Activated T-cell treated with anti-CD3 and anti-CD28 coated beads for 4 hours (primary cell): ENCODE data around the gene USP19.

Source experiments
- DNase-seq: peaks from one replicate; pipeline ENCODE4 v3.0.0-alpha.2; 2020

USP19 gene

DNA sequence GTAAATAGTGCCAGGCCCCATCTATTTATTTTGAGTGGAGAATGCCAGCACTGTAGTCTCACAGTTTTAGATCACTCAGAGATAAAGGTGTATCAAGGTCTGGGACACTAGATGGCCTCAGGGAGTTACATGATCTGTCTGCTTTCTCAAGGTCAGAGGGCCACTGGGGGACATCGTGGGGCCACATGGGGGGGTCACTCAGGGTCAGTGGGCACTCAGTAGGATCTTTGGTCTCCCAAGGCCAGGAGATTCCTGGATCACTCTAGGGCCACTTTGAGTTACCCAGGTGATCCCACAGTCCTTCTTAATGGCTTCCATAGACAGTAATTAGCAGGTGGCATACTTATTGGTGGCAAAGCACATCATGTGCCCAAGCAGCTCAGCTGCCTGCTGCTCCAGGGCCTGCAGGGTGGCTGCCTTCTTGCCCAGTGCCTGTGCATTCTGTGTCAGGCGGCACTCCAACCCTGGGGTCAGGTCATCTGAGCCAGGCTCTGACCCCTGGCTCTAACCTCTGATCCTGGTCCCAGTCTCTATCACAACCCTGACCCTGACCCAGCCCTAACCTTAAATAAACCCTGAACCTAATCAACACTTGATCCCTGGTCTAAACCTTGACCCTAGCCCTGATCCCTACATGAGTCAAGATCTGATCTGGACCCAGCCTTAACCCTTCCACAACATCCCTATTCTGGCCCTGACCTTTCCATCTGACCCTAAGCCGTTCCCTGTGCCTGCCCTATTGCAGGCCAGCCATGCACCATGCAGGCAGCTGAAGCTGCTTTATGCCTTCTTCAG, 14.0 kb upstream of the USP19 start:
- DNase-seq: no peak

DNA sequence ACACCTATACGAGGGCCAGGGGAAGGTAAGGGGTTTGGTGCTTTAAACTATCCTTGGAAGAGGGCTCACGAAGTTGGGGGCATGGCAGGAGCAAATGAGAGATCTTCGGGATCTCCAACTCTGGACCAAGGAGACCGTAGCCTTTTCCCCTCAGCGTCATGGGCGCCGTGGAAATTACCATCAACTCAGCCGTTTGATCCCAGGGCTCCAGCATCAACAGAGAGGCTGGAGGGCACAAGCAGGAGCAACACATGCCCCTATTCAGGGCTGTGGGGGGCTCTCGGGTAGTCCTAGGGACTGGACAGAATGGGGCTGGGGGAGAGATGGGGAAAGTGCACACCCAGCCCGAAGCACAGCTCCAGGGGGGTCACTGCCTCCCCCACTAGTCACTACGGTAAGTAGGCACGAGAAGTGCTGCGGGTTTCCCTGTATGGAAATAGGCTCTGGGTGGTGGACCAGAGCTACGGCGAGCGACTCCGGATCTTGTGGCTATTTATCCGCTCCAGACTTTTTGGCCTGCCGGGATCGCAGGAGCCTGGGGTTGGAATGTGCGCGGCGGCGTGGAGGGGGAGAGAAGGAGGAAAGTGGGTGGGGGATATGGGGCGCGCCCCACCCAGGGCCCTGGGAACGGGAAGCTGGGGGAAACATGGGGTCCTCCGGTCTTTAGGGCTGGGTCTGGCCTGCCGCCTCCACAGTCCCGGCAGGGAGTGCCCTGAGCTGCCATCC, 12.8 kb upstream of the USP19 start:
- no peak for DNase-seq

DNA sequence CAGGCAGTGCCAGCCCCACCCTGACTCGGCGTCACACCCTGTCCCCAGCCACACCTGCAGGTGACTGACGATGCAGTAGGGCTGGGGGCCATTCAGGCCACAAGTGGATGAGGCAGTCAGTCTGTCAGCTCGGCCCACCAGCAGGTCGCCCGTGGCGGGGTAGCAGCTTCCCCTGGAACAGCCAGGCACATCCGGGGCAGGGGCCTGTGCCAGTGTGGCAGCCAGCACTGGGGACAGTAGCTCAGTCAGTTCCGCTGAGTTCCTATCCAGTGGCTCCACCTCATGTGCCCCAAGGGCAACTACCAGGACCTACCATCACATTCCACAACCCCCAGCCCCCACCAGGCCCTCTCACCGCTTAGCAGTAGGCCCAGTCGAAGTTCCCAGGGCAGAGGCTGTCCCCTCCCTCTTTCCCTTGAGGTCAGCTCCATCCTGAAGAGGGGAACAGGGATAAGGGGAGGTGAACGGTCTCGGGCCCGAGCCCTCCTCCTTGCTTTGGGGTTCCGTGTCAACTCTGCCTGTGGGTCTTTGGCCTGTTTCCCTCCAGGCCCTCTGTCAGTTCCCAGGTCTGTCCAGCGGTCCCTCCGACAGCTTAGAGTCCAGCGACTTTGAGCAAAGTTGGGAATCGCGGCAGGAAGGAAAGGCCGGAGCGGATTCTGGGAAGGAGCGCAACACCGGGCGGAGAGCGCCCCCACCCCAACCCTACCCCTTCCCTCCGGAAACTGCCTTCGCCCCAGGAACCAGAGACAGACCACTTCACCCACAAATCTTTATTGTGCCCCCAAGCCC, 12.0 kb upstream of the USP19 start, which contains the start of gene LAMB2:
LAMB2 (minus strand) TSS at position 614 of the 789 bp plus-strand sequence; CDS start at position 431, 183 bp downstream.
- DNase-seq: no peak

DNA sequence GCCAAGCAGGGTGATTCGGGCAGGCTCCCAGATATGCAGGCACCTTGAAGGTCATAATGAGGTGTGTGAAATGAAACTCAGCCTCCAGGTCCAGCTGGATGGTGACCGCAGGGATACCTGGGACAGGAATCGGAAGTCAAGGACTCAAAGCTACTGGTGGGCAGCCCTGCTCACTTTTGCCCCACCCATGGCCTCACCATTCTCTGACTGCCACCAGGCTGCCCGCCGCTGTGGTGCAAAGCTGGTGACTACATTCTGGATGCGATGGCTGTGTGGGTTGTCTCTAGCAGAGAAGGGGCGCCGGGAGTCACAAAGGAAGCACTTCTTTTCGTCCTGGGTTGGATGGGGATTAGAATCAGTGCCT, 11.4 kb upstream of the USP19 start:
- no peak for DNase-seq

DNA sequence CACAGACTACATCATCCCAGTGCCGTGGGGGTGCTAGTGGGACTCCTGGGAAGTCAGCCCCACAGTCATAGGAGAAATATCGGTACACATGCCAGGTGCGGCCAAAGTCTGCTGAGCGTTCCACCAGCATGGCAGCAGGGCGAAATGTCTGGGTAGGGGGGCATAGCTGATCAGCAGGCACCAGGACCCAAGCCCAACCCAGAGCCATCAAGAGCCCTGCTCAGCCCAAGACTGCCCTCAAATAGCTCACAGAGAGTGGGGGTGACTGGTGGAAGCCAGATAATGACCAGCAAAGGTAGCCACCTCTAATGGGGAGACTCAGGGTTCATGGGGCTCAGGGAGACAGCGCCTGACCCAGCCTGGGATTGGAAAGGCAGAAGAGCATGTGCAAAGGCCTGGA, 11.0 kb upstream of the USP19 start:
- no peak for DNase-seq

DNA sequence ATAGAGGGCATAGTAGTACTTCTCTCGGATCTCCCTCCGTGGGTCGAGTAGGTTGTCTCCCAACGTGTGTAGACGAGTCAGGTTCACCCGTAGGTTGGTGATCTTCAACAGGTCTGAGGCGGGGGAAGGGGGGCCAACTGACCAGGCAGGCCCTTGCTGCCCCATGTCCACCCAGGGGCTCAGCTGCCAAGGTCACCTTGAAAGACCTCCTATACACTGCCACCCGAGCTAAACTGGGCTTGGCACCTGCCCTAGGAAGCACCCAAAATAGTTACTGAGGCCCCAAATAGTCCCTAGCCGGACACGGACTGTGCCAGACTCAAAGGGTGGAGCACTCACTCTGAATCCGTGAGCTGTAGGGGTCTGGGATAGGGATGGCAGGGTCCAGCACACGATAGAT, 10.4 kb upstream of the USP19 start:
- DNase-seq: no peak

DNA sequence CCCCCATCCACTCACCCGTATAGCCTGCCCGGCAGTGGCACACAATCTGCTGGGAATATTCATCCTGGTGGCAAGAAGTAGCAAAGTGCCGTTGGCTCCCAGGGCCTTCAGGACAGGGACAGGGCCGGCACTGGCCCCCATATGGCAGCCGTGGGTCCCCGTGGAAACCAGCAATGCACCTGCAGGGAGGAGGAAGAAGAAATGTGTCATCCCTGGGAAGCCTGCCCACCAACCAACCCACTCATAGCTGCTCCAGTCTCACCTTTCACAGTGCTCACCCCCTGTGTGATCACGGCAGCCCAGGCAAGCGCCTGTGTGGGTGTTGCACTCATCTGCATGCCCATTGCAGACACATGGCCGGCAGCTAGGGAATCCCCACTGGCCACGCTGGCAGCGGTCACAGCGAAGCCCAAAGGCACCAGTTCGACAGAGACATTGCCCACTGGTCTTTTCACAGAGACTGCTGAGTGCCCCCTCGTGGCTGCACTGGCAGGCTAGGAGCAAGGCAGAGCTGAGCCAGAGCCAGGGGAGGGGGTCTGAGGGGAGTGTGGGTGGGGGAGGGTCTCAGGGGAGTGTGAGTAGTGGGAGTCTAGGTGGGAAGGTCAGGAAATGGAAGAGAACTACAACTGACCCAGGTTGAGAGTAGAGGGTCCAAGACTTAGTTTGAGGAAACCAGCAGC, 4.5 kb upstream of the USP19 start:
- no peak for DNase-seq

DNA sequence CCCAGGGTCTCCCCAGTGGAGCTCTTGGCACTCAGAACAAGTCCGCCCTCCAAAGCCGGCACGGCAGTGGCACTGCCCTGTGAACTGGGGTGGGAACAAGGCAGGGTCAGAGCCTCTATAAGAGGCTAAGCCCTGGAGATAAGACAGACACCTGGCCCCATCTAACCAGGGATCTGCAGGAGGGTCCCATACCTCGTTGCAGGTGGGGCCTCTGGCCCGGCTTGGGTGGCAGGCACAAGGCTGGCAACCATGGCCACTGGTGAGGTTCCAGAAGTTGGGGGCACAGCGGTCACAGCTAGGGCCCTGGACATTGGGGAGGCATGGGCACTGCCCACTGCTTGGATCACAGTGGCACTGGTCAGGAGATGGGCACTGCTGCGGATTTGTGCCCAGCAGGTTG, 3.6 kb upstream of the USP19 start:
- DNase-seq: no peak

DNA sequence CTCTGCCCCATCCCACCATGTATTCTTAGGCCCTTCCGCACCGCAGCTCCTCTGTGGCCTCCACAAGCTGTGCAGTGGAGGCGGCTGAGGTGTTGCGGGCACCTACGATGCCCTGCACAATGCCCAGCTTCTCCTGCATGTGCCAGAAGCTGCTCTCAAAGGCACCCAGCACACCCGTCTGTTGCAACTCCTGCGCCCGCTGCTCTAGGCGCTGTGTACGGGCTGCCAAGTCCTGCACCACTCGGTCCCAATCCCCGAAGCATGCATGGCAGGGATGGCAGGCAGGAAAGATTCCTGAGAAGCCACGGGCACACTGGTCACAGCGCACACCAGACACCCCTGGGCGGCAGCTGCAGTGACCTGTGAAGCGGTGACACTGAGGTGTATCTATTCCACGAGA, 3.1 kb upstream of the USP19 start:
- DNase-seq: no peak

DNA sequence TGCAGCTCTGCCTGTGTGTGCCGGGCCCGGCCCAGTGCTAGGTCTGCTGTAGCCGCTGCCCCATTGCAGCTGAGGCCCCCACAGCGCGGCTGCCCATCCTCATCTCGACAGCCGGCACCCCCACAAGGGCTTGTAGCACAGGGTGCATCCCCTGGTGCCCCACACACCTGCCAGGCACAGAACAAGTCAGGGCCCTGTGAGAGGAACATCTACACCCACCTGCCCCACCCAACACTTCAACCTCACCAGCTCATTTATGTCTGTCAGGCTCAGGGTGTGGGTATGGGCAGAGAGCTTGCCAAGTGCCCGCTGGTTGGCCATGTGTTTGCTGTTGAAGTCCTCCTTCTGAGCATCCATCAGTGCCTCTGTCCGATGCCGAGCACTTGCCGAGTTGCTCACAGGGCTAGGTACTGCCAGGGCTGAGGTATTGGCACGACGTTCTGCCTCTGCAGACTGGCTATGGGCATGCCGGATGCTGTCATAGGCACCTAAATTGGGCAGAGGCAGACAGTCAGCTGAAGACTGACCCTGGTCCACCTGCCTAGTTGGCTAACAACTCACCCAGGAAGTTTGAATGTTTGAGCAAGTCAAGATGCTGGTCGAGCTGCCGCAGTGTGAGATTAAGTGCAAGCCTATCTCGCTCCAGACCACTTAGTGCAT, 2.4 kb upstream of the USP19 start:
- DNase-seq: no peak

DNA sequence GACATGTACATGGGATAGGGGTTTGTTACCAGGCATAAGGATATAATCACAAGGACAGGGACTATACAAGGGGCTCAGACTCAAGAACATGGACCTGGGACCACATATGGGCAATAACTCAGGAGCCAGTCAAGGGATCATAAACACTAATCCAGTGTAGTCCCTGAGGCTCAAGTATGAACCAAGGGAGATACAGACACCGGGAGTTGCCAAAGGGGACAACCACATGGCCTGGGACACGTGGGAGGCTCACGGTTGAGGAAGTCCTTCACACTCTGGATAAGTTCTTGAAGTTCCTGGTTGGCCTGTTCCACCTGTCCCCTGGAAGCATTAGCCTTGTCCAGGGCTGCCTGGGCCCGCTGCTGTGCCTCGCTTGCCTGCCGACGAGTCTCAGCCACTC, 1.8 kb upstream of the USP19 start:
- DNase-seq: no peak

DNA sequence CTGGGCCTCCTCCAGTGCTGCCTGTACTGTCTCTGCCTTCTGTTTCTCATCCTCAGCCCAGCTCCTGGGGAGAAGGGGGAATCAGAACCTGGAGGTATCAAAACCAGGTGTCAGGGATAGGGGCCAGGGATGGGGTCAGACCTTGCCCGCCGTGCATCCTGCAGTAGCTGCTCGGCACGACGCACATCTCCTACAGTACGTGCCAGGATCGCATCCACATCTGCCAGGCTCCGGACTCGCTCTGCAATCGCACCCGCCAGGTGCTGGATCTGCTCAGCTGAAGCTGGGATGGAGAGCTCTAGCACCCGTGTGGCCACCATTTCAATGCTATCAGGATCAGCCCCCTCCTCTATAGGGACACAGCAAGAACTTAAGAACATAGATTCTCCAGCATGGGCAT, 1.4 kb upstream of the USP19 start:
- no peak for DNase-seq

DNA sequence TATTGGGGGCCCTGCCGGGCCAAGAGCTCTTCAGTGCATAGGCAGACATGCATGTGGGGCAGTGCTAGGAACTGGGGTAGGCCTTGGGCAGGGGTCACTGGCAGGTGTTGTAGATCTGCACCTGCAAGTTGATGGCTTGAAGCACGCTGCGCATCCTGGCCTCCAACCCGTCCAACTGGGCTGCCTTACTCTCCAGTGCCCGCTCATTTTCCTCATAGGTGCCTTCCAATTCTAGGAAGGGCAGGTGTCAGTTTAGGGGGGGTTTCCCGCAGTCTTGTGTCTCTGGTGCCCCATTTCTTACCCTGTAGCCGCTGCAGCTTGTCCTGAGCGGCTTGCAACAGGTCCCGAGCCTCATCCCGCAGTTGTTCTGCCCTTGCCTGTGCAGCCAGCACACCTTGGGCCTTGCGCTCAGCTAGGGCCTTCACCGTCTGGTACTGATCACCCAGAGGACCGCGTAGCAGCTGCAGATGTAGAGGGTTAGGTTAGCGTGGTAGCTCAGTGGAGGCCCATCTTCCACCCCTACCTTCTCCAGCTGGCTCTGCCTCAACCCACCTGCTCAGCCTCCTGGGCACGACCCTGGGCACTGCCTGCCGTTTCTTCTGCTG, 611 bp upstream of the USP19 start:
- DNase-seq: no peak

DNA sequence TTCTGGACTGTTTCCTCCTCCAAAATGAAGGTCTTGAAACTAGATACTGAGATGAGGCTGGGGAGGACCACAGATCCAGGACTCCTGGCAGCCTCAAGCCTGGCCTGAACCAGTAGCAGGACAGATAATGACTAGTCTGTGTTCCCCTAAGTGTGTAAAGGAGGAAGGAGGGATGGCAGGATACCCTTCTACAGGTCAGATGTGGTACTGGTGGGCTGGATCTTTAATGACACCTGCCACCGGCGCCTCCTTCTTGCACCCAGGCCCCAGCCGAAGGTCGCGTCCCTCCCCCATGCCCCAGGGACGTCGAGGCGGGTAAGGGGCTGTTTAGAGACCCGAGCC, 556 bp downstream of the USP19 start:
- no peak for DNase-seq

DNA sequence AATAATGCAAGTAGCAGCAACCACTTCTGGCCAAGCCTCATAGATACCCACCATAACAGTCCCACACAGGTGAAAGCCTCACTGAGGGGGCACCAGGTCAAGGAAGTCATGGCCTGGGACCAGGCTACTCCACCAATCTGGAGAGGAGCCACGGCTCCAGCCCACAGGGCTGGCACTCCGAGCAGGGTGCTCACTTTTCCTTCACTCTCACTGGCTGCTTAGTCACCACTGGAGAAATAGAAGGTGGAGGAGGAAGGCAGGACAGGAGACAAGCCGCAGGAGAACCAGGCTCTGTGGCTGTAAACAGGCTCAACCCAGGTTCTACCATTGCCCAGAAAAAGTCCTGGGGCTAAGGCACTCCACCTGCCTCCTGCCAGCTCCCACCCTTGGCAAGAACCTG, 1.2 kb downstream of the USP19 start:
- no peak for DNase-seq

DNA sequence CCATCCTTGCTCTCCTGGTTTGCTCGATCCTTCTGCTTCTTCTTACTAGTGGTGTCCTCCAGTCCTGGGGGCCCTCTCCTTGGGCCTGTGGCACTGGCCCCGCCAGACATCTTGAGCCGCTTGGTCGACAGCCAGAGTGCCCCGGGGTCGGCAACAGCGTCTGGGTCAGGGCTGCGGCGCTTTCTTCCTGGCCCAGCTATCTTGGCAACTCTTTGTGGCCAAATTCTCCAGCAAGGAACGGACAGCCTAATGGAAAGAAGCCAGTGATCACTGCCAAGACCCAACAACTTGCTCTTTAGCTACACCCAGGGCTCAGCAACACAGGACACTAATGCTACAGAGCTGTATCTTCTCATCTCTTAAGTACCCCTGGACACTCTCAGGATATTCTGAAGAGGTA, 1.6 kb downstream of the USP19 start:
- no peak for DNase-seq

DNA sequence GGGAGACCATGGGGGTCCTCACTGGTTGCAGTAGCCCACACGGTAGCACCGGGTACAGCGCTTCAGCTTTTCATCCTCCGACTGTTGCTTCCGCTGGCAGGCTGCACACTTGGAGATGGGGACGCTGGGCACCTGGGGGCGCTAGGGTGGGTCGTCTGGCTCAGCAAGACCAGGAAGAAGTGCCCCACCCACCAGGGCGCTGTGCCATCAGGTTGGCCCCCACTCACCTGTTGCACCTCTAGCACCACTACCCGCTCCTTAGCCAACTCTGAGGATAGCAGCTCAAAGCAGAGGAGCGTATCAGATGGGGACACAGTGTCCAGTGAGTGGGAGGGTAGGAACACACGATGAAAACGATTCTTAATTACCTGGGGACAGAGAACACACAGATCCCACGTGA, 8.4 kb downstream of the USP19 start:
- no peak for DNase-seq

DNA sequence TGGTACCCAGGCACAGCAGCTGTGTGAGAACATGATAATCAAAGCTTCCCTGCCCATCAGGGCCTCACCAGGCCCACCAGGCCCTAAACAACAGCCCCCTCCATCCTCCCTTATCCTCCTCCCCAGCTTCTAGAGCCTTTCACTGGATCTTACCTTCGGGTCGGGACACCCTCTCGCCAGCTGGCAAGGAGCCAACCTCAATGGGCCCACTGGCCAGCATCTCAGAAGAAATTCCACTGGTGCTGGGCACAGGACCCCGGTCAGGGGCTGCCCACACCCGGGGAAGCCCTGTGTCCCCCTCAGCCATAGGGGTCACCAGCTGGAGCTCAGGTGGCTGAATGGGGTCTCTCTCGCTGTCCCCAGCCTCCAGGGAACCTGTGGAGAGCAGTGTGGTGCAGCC, 9.3 kb downstream of the USP19 start:
- DNase-seq: no peak

DNA sequence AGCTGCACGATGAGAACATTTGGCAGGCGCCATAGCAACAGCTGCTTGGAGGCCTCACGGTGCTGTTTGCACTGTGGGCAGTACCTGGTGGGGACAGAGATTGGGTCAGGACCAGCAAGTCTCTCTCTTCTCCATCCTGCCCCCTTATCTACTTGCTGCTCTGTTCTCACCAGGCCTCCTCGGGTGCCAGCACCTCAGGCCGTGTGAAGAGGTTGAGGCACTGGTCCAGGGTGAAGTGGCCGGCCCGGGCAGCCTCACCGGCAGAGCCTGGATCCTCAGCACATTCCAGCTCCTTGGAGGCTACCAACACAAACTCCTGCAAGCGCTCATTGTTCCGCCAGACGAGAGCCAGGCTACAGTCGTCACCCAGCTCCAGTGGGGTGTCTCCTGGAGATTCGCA, 9.8 kb downstream of the USP19 start:
- no peak for DNase-seq

DNA sequence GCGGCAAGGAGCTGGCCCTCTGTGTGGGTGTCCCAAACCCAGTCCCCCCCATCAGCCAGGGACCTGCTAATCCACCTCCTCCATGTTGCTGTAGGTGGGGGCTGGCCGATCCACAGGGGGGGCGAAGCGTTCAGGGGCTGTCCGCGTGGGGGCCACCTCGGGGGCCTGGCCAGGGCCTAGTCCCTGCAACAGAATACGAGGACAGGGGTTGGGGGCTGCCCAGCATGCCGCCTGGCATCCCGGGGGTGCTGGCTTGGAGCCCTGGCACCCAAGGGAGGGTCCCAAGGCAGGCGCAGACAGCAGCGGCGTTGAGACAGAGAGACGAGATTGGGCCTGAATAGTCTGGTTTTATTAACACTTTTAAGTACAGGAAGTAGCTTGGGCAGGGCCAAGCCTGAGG, 12.3 kb downstream of the USP19 start:
- no peak for DNase-seq

DNA sequence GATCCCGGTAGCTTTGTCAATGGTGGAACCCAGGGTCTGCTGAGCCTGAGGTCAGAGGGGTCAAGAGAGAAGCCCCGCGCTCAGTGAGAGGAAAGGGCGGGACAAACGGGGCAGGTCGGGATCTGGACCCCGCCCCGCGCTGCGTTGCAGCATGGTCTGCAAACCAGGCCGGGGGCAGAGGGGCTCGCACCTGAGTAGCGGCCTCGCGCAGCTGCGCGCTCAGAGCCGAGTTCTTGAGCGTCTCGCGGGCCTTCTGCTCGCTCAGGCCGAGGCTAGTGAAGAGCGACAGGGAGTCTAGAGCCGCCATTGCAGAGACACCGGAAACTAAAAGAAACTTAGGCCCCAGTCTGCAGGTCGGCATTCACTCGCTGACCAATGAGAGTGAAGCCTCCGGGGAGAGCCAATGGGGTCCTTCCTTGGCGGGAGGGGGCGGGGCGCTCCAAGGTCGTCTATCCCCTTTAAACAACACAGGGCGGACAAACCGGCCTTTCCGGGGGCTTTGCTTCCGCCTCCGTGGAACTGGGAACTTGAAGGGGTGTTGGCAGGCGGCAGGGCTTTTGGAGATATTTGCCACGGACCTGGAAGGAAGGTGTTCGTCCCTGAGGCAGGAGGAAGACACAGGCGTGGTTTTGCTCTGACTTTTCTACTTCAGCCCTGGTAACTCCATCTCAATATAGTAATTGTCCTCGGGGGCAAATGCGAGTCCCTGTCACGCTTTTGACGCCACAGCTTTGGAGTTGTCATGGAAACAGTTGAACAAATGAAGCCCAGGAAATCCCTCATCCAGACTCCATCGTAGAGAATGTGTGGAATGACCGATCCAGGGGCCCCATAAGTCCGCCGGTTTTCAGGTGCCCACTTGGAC, 16.0 kb downstream of the USP19 start, which contains the start of gene QARS1:
QARS1 (minus strand) TSS at position 331 of the 865 bp plus-strand sequence; CDS start at position 307, 24 bp downstream.
- peak; percentile 78 for DNase-seq
